ENCODE data around the gene ADGRV1.
"Not testable (repeated sequence)": the region's sequence is repeated elsewhere in the genome, so short reads cannot be mapped to it uniquely, and the experiment has no call there.

The ADGRV1 gene

DNA sequence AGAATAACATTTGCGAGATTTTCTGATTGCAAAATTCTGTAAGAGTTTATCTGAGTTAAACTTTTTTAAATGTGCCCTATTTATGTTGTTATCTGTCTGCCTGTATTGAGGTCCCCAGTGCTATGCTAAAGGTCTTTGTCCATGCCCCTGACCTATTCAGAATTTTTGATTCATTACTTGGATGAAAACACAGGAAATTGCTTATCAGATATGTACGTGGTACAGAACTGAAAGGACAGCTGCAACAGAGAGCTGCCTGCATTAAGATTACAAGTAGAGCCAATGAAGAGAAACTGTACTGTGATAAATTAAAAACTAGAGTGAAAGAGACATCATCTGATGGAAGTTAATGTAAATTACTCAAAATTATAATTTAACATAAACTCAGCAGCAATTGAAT lies 408.8 kb downstream of the ADGRV1 start:
- in situ Hi-C loops (cut with MboI; ENCODE audit: low pct_unique_long_range_greater_than_20kb, low sequenced_read_pairs, unreplicated experiment): no loop called here
- DNase-seq (ENCODE audit: low spot score): no peak

DNA sequence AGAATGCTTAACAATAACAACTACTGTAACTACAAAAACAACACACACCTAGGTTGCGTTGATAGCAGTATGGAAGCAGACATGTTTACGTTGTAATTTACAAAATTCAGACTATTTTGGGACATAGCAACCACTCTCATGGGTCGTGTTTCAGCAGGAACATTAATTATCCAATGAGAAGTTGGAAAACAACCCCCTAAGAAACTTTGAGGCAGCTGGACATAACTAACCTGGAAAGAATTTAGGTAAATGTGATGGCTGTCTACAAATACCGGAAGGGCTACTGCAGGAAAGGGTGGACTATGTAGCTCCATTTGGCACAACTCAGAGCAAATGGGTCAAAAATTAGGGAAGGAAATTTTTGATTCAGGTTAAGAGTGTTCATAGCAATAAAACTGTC lies 409.3 kb downstream of the ADGRV1 start:
- TF ChIP-seq, protein P1, sequence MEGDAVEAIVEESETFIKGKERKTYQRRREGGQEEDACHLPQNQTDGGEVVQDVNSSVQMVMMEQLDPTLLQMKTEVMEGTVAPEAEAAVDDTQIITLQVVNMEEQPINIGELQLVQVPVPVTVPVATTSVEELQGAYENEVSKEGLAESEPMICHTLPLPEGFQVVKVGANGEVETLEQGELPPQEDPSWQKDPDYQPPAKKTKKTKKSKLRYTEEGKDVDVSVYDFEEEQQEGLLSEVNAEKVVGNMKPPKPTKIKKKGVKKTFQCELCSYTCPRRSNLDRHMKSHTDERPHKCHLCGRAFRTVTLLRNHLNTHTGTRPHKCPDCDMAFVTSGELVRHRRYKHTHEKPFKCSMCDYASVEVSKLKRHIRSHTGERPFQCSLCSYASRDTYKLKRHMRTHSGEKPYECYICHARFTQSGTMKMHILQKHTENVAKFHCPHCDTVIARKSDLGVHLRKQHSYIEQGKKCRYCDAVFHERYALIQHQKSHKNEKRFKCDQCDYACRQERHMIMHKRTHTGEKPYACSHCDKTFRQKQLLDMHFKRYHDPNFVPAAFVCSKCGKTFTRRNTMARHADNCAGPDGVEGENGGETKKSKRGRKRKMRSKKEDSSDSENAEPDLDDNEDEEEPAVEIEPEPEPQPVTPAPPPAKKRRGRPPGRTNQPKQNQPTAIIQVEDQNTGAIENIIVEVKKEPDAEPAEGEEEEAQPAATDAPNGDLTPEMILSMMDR (IDR thresholded peaks at IDR 0.05; ENCODE audit: extremely low read depth, insufficient read depth, missing control alignments): no peak
- DNase-seq (ENCODE audit: low spot score): no peak
- in situ Hi-C loops (cut with MboI; ENCODE audit: low pct_unique_long_range_greater_than_20kb, low sequenced_read_pairs, unreplicated experiment): no loop called here

More for the DNA sequence above, 408.8 kb downstream of the ADGRV1 start:
- TF ChIP-seq, protein P1 (IDR thresholded peaks at IDR 0.05; ENCODE audit: extremely low read depth, insufficient read depth, missing control alignments): no peak

DNA sequence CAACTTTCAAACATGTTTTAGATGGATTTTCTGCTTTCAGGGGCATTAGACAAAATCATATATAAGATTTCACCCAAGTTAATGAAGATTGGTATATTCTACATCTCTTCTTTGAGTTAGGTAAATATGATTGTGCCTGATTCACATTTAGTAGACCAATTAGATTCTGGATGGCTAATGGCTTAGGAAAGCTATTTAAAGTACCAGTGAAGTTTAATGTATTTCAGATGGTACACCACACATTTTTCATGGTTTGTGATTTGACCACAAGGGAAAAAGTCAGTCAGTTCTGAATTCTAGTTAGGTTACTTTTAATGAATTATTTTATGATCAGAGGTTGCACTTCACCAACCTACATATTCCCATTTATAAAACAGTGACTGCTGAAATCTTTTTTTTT lies 409.7 kb downstream of the ADGRV1 start:
- DNase-seq (ENCODE audit: low spot score): no peak
- in situ Hi-C loops (cut with MboI; ENCODE audit: low pct_unique_long_range_greater_than_20kb, low sequenced_read_pairs, unreplicated experiment): no loop called here
- TF ChIP-seq, protein P1 (IDR thresholded peaks at IDR 0.05; ENCODE audit: extremely low read depth, insufficient read depth, missing control alignments): no peak

DNA sequence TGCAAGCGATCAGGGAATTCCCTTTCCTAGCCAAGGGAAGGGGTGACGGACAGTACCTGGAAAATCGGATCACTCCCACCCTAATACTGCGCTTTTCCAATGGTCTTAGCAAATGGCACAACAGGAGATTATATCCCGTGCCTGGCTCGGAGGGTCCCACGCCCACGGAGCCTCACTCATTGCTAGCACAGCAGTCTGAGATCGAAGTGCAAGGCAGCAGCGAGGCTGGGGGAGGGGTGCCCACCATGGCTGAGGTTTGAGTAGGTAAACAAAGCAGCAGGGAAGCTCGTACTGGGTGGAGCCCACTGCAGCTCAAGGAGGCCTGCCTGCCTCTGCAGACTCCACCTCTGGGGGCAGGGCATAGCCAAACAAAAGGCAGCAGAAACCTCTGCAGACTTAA lies 411.3 kb downstream of the ADGRV1 start:
- in situ Hi-C loops (cut with MboI; ENCODE audit: low pct_unique_long_range_greater_than_20kb, low sequenced_read_pairs, unreplicated experiment); DNase-seq (ENCODE audit: low spot score): not testable (repeated sequence)

DNA sequence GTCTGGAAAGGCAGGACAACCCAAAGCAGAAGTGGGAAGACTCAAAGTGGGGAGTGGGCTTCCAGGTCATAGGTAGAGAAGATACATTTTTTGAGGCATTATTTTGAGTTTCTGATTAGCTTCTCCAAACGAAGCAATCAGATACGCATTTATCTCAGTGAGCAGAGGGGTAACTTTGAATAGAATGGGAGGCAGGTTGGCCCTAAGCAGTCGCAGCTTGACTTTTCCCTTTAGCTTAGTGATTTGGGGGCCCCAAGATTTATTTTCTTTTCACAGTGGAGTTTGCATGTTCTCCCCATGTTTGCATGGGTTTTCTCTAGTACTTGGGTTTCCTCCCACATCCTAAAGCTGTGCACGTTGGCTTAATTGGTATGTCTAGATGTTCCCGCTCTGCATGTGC lies 422.6 kb downstream of the ADGRV1 start:
- in situ Hi-C loops (cut with MboI; ENCODE audit: low pct_unique_long_range_greater_than_20kb, low sequenced_read_pairs, unreplicated experiment): no loop called here
- TF ChIP-seq, protein P1 (IDR thresholded peaks at IDR 0.05; ENCODE audit: extremely low read depth, insufficient read depth, missing control alignments): no peak
- no peak for DNase-seq (ENCODE audit: low spot score)

DNA sequence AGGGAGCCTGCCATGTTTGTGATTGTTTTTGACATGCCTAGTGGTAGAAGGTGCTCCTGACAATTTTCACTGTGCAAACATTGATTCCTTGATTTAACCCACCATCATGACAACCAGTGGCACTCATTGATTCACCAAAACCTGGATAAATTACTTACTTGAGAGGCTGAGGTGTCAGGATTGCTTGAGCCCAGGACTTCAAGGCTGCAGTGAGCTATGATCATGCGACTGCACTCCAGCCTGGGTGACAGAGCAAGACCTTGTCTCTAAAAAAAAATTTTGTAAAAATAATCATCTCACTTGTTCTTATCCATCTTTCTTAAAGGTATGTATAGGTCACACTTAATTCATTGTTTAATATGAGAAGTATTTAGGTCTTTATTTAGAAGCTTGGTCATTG lies 423.2 kb downstream of the ADGRV1 start:
- in situ Hi-C loops (cut with MboI; ENCODE audit: low pct_unique_long_range_greater_than_20kb, low sequenced_read_pairs, unreplicated experiment): no loop called here
- TF ChIP-seq, protein P1 (IDR thresholded peaks at IDR 0.05; ENCODE audit: extremely low read depth, insufficient read depth, missing control alignments): no peak
- DNase-seq (ENCODE audit: low spot score): no peak

DNA sequence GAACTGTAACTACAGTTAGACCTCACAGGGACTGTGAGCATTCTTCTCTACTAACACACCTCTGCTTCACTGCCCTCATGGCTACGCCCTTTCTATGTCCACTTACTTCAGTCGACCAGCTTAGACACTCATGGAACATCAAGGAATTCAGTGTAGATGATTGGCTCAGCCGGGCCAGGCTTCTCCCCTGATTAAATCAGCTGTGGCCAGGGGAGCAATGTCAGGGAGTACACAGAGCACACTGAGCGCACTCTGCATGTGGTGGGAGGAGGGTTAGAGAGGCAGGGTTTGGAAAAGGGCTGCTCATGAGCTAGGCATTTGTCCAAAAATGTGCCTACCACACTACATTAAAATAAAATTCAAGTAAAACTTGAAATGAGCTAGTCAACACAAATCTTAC lies 424.0 kb downstream of the ADGRV1 start:
- TF ChIP-seq, protein P1 (IDR thresholded peaks at IDR 0.05; ENCODE audit: extremely low read depth, insufficient read depth, missing control alignments): no peak
- no peak for DNase-seq (ENCODE audit: low spot score)
- in situ Hi-C loops (cut with MboI; ENCODE audit: low pct_unique_long_range_greater_than_20kb, low sequenced_read_pairs, unreplicated experiment): no loop called here
